Pons (tissue), 1 donor: Measurements from ENCODE around the gene KCNG2.

Source experiments
- DNase-seq: peaks from one replicate; pipeline ENCODE4 v3.0.0-alpha.2; 2016; ENCODE audit warnings: low spot score

KCNG2 gene

DNA sequence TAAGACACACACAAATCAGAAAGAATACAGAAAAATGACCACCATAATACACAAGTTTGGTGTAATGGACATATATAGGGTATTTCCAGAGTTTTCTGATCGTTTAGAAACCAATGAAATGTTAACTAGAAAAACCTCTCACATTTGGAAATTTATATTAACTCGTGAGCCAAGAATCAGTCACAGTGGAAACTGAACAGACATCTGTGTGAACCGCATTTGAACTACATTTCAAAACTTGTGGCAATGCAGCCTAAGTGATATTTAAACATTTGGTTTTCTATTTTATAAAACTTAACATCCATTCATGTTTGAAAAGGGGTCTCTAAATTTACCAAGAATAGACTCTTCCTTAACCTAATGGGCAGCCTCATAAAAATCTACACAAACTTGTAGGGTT is 29.0 kb upstream of the KCNG2 start:
- no peak for DNase-seq

DNA sequence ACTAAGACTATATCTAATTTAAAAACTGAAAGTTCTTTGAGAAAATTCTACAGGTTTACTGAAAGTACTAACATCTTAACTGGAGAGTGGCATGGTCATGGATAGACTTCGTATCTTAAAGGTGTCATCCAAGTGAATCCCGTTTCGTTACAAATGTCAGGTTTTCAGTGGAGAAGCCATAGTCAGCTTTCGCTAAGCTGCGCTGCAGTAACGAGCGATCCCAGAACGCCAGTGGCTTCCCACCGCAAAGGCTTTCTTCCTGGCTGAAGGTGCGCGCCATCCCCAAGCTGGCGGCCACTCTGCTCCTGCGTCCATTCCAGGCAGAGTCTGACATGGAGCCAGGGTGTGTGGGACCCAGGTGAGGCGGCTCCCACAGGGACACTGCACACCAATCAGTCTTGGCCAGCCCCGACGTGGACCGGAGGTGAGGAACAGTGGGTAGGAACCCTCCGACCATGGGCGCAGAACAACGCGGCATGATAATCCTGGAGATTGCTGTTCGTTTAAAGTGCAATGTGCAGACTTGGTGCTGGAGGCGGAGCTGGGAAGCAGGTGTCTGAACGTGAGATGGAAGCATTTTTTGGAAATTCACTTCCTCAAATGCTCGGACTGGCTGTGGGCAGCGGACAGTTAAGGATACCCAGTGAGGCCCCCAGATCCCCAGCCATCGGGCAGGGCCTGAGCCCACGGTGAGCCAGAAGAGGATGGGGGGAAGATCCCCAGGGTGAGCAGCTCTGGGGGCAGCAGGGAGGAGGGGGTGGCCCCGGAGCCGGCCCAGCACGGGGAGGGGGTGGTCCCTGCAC is 27.8 kb upstream of the KCNG2 start:
- DNase-seq = no peak

DNA sequence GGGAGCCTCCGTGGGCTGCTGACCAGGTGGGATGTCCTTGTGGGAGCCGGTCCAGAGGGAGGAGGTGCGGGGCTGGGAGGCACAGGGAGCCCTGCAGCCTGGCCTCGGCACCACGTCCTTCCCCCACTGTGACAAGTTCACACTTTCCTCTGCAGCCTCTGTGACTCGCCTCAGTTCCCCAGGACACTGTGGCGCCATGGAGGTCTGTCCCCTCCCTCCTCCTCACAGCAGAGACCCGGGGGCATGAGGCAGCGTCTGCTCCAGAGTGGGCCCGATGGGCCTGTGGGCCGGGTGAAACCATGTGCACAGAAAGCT is 27.3 kb upstream of the KCNG2 start:
- DNase-seq = no peak

DNA sequence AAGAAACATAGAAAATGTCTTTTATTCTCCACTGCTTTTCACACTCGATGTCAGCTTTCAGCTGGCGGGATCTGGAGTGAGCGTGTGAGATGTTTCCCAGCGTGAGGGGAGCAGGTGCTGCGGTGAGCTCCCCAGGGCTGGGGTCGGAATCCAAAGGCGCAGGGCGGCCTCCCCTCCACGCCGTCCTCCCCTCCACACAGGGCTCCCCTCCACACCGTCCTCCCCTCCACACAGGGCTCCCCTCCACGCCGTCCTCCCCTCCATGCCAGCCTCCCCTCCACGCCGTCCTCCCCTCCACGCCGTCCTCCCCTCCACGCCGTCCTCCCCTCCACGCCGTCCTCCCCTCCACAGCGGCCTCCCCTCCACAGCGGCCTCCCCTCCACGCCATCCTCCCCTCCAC is 26.9 kb upstream of the KCNG2 start:
- no peak for DNase-seq

DNA sequence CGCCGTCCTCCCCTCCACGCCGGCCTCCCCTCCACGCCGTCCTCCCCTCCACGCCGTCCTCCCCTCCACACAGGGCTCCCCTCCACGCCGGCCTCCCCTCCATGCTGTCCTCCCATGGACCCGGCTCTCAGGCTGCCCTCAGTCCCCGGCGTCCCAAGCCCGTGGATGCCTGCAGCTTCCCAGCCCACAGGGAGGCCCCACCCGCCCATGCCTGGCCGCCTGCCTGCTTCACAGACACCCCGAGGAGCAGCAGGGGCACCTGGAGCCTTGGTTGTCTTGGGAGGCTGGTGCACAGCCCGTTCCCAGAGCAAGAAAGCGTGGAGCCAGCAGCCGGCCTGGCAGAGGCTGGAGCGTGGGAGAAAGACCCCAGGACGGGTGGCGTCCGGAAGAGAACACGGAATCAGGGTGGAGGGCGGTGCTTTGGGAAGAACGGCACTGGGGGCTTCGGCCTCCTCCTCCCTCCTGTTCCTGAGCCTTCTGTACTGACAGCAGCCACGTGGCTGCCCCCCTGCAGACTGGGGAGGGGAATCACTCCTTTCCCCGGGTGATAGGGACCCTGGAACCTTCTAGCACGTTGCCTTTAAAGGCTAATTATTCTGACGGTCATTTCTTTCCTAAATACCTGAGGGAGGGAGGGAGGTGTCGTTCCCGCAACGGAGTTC is 26.2 kb upstream of the KCNG2 start:
- no peak for DNase-seq

DNA sequence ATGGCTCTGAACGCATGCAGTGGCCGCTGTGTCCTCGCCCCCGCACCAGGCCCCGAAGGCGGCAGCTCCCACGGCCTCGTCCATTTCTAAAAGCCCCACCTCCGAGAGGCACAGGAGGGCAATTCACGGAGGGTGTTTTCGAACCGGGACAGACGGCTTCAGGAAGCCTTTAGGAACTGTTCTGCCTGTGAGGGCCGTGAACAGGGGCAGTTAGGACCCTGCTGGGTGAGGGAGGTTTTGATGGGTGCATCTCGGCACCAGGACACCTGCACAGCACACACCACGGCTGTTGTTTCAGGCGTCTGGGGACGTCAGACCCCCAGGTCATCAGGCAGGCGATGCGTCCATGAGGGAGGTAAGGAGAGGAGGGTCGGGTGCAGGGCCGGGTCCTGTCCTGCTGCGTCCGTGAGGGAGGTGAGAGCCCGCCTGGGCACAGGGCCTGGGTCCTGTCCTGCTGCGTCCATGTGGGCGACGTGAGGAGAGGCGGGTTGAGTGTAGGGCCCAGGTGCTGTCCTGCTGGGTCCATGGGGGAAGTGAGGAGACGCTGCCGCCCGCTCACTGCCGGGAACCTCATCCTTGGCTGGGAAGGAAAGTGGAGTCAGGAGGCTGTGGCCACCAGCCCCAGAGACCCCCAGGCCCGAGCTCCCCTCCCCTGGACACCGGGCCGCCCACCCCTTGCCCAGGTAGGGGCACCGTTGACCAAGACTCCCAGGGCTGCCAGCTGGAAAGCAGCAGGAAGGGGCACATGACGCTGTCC is 25.5 kb upstream of the KCNG2 start:
- DNase-seq = no peak

DNA sequence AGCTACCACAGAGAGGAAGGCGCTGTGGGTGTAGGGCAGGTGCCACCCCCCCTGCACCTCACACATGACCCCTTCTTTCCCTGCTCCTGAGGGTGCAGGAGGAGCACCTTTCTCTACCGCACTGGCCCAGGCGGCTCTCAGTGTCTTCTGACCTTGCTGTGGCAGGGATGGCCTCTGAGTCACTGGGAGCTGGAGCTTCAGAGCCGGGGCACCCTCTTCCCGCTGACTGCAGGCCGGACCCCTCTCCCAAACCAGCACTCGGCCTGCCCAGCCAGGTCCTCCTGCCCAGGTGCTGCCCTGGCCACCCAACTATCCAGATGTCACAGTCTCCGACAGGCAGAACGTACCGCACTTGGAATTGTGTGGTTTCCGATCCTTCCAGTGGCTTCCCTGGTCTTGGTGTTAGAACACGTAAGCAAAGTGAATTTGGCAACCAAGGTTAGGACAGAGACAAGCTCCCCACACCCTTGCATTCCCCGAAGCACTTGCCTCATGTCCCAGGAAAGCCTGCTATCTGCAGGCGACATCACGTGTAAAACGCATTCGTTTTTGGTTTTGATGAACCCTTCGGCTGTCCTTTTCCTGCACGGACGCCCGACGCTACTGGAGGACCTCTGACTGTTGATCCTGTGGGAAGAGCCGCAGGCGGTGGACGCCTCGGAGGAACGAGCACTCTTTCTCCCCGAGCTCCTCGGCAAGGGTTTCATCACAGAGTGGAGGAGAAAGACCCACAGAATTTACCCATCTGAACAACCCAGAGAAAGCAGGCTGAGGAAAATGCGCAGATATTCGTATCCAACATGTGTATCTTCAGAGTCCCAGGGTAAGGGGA is 24.7 kb upstream of the KCNG2 start:
- DNase-seq = no peak

DNA sequence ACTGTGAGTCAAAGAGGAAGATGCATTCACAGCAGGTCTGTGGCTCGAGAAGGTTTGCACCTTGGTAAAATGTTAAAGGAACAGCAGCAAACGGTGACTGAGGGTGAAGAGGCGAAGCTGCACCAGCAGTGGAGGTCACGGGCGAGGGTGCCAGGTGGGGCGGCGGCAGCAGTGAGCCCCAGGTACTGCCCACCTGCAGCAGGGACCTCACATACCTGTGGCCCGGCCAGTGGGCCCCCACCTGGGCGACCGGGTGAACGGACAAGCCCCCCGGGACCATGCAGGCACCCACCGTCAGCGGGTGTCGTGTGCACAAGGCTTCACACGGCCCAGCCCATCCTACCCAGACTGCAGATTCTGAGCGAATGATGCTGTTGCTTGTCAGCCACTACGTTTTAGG is 23.6 kb upstream of the KCNG2 start:
- no peak for DNase-seq

DNA sequence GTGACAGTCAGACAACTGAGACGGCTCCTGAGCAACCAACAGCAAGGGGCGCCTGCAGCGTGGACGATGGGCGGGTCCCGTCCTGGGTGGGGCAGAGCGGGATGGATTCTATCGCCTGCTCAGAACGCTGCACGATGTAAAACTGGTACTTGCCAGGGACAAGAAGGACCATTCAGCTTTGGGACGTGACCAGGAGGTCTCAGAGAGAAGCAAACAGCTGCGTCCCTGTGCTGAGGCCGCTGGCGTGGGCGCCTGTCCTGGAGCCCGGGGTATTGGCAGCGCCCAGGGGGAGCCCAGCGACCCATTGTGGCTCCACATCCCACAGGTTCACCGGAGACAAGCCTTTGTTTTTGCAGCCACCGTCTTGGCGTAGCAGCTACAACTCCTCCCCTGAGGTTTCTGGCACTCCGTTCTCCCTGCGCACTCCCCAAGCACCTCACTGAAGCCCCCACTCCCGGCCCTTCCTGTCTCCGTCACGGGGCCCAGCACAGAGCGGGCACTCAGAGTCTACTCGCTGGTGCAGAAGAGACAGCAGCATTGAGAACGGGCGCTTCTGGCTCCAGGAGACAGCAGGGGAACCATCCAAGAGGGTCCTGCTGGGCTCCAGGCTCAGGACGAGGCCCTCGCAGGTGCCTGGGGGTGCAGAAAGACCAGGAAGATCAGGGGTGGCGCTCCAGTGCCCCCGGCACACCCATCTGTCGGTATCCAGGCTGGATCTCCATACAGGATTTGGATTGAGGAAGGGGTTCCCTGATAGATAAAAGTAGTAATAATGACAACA is 22.1 kb upstream of the KCNG2 start:
- DNase-seq = no peak

DNA sequence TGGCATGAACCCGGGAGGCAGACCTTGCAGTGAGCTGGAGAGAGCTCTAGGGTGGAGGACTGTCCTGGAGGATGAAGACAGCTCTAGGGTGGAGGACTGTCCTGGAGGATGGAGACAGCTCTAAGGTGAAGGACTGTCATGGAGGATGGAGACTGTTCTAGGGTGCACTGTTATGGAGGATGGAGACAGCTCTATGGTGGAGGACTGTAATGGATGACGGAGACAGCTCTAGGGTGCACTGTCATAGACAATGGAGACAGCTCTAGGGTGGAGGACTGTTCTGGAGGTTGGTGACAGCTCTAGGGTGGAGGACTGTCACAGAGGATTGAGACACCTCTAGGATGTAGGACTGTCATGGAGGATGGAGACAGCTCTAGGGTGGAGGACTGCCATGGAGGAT is 21.1 kb upstream of the KCNG2 start:
- DNase-seq = no peak

DNA sequence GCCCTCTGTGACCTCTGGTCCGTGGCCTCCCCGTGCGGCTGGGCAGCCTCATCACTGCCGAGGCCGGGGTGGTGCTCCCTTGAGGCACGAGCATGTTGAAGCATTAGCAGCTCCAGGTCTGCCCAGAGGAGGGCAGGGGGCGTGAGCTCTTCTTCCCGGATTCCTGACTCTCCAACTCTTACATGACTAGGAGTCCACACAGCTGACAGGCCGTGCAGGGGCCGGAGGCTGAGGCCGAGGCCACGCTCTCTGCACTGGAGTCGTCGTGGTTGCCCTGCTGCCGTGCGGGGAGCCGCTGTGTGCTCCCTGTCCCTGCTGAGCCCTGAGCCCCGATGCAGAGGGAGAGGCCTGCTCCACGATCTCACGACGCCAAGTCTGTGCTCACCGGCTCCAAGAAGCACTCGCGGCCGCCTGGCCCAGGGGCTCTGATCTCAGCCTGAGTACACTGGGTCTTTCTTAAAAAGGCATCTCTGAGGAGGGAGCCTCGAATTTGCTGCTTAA is 19.4 kb upstream of the KCNG2 start:
- no peak for DNase-seq

DNA sequence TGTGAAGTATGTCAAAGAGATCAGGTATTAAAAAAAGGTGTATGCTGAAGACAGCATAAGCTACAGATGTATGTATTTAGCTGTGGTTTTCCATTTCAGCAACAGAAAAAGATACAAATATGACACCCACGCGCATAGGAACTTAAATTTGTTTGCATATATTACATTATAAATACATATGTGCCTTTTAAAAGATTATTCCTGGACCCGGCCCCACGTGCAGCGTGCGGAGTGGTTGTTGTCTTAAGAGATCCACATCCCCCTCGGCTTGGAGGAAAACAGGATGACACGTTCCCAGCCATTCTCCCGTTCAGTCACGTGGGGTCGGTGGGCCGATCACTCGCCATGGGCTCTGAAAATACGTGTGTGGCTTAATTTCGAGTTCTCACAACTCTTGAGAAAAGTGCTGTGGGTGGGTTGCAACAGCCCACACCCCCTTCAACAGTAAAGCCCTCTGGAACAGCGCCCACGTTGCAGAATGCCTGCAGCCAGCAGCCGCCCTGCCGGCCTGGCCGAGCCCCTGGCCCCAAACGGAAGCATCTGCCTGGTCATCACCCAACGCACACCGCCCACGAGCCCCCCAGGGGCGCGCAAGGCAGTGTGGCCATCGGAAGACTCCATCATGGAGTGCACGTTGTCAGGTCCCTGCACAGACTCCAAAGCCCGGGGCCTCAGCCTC is 18.6 kb upstream of the KCNG2 start:
- no peak for DNase-seq

DNA sequence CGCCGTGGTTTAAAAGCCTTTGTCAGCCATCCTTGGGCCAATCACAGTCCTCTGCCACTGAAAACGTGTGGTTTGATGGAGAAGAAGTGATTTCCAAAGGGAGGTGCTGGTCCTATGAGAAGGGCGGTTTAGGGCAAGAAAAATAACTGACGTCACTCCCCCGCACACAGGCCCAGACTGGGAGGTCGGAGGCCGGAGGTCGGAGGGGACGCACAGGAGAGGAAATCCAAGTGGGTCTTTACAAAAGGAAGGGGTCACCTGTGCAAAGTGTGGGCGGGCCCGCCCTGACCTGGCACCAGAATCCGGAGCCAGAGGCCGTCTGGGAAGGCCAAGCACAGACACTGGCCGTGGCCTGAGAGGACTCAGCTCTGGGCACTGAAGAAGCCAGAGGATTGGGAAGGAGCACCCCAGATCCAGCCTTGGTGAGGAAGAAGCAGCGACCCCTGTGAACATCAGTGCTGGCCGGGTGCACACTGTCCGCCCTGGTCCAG is 18.0 kb upstream of the KCNG2 start:
- no peak for DNase-seq

DNA sequence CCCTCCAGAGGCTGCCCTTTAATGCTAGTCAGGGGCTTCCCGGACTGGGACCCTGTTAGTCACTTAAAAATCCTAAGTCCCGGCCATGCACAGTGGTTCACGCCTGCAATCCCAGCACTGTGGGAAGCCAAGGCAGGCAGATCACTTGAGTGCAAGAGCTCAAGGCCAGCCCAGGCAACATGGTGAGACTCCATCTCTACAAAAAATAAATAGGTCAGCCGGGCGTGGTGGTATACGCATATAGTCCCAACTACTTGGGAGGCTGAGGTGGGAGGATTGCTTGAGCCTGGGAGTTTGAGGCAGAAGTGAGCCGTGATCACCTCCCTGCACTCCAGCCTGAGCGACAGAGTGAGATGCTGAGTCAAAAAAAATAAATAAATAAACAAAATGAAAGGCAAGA is 17.2 kb upstream of the KCNG2 start:
- no peak for DNase-seq

DNA sequence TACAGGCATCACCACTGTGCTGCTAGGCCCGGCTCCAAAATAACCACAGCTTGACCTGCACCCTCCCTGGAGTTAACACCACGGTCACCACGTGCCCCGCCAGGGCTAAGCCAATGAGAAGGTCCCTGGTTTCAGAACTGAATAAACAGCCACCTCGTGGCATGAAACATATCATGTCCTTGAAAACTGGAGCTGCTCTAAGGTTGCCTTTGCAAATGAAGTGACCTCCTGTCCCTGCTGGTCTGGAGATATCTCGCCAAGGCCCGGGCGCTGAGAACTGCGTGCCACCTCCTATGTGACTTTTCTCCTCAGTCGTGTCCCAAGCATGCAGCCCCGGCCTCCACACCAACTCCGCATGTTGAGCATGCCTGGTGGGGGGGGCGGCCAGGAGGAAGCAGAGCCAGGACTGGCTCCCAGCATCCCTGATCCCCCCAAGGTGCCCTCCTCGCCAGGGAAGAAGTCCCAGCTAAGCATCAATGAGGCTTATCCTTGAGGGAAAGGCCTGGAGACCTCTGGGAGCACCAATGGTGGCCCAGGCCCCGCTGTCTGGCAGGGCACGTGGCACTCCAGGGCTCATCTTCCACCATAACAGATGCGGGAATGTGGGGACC is 16.3 kb upstream of the KCNG2 start:
- no peak for DNase-seq

DNA sequence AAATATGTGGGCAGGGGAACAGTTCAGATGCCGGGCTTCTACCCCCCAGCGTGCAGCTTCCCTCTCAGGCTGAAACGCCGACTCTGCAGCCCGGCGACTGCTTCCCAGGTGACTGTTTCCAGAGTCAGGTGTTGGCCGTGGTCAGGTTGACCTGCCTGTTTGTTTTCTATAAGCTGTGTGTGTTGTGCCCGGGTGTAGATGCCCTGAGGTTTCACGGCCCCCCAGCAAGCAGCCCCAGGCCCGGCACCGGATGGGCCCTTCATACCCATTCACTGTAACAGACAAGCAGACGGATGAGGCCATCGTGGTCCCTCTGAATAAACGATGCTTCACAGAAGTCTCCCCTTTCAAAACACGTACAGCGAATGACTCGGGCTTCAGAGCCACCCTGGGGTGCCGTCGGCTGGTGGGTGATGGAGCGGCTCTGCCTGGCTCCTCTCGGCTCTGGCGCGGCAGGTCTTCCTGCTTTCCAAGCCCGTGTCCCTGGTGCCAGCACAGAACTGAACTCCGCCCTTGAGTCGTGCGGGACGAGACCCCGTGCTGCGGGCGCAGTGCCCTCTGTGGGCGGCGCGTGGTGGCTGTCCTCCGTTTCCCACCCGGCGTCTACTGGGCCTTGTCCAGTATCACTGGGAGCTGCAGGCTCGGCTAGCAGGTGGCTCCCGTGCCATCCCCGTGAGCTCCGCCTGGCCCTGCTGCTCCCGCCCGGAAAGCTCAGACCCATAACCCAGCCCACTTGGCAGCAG is 15.0 kb upstream of the KCNG2 start:
- no peak for DNase-seq

DNA sequence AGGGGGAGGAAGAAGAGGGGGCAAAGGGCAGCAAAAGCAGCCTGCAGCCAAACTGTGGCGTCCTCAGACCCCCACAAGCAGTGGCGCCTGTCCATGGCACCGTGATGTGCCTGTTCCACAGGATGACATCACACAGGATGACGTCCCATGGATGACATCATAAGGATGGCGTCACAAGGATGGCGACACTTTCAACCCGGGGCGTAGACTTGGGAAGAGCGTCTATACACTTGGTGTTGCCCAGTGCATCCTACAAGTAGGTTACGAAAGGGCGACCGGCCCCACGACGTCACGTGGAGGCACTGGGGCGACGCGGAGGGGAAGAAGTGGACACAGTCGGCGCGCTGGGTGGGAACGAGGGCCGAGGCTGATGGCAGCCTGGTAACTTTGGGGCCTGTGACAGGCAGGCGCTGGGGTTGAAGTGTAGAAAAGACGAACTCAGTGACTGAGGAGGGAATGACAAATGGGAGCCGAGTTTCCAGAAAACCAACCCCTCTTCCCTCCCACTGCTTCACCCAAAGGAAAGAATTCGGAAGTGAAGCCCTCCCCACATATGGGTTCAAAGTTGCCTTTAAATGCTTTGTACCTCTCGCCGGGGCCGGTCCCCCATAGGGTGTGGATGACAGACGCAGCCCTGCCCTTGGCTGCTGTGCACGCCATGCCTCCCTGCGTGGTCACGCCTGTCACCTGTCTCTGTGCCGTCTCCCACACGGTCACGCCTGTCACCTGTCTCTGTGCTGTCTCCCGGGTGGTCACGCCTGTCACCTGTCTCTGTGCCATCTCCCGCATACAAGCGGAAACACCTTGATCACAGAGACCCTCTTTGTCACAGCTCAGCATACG is 13.4 kb upstream of the KCNG2 start:
- no peak for DNase-seq

DNA sequence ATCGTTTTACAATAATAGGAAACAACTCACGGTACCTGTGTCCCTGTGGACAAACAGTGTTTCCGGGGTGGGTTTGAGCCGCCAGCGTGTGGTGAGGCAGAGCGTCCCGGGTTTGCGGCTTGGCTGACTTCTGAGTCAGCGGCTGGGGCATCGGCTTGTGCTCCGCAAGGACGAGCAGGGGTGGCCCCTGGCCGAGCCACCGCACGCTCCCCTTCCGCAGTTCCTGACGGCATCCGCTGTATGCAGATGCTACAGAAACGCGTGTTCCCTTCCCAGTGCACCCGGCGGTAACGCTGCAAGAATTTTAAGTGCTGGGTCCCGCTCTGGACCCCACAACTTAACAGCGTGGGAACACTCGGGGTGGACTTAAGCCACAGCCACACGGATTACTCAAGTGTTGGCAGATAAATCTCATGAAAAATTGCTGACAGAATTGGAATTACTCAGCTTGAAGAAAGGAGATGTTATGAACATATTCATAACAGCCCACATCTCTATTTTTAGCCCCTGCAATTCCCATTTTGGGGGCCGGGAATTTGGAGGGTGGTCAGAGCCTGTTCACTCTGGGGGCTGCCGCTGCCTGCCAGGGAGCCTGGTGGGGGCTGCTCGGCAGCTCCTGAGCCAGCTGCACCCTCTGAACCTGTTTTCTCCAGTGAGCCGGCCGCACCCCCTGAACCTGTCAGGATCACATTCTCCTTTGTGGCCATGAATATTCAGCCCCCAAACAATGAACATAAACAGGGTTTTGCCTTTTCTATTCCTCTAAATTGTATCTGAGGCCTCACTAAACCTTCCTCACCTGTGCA is 12.6 kb upstream of the KCNG2 start:
- no peak for DNase-seq
